Heart left ventricle (tissue), 13 donors: ENCODE measurements around the gene SNRPB.

ENCODE experiments used
- CTCF ChIP-seq, 12 donors: fragments of 200-600 bp; sonication (generic) in 4 of 12; IDR thresholded peaks; one replicate each; pipeline versions ENCODE4 v1.5.0 to v1.8.0; 2018 to 2022; ENCODE audit warnings: antibody characterized with exemption in 12 of 12, mild to moderate bottlenecking in 5 of 12
- POLR2A ChIP-seq, 2 donors: fragments of 450-650 bp; IDR thresholded peaks; one replicate each; pipeline ENCODE4 v1.6.1; 2017; ENCODE audit warnings: antibody characterized with exemption in 2 of 2, mild to moderate bottlenecking in 2 of 2, moderate library complexity in 2 of 2
- donor health status: ischemic (EF 13 %, LVEDD 7.1; RV severe dilation, severe dysfunction).
- donor health status: DM: no; HTN: yes; CAD: no.
- donor health status: DM: no; HTN: no; CAD: no.
- donor health status: ischemic (EF 25% LVEDD 6.9; RV normal size, moderate dysfunction).
- donor health status: ischemic (EF 25% LVEDD 5.7; RV mildly dilated, moderate dysfunction).
- donor health status: ischemic (EF 35%, LVEDD 5.7; RV mildly dilated, moderate dysfunction).
- donor health status: nonischemic (EF 11% LVEDD 7.7; RV severe dilation, severe dysfunction).
- donor health status: DM: yes; HTN: yes; CAD: no.
- donor health status: PGD.
- donor health status: ischemic (EF 29% LVEDD 5.4; RV normal size, mild dysfunction).
- donor health status: nonischemic (EF 23%, LVEDD 6.1; RV moderate dilation, normal function).

DNA sequence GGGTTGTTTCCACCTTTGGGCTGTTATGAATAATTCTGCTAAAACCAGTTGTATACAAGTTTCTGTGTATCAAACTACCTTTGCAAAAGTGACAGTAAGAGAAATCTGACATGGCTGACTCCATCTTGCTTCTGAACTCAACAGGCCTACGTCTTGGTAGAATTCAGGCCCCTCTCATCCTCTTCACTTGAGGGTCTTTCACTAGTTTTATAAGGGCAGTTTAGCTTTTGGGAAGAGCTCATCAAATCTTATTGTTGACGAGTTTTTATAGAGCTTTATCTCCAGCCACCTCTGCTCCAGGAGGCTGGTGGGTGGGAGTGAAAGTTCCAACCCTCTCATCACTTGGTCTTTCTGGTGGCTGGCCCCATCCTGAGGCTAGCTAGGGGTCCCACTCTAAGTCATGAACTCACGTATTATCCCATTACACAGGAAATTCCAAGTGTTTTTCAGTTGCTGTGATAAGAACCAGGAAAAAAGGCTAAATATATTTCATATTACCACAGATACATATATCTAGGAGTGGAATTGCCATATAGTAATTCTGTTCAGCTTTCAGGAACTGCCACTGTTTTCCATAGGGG lies 11.6 kb downstream of the SNRPB start:
- TF ChIP-seq CTCF (IDR thresholded peaks at IDR 0.05) (no peak), POLR2A (IDR thresholded peaks at IDR 0.05) (no peak)
